Subcutaneous abdominal adipose tissue (tissue), 5 donors: ENCODE results near the gene WDR88.
"Not testable (repeated sequence)": the region's sequence is repeated elsewhere in the genome, so short reads cannot be mapped to it uniquely, and the experiment has no call there.

Experiments used
- H3K27ac ChIP-seq: one replicate; pipeline ENCODE4 v1.7.0; 2013; ENCODE audit warnings: low read depth, mild to moderate bottlenecking, inconsistent platforms, low read length, moderate library complexity
- H3K27me3 ChIP-seq, 5 donors: one replicate each; pipeline ENCODE4 v1.7.0; 2013; ENCODE audit warnings: low read length in 5 of 5, inconsistent platforms in 1 of 5; ENCODE audit not compliant: control insufficient read depth in 5 of 5, insufficient read depth in 4 of 5
- H3K36me3 ChIP-seq, 5 donors: one replicate each; pipeline ENCODE4 v1.7.0; 2013; ENCODE audit warnings: low read length in 5 of 5; ENCODE audit not compliant: control insufficient read depth in 5 of 5, insufficient read depth in 5 of 5
- H3K4me1 ChIP-seq, 5 donors: one replicate each; pipeline ENCODE4 v1.7.0; 2013; ENCODE audit warnings: low read length in 5 of 5, mild to moderate bottlenecking in 3 of 5, moderate library complexity in 1 of 5; ENCODE audit not compliant: control insufficient read depth in 5 of 5, insufficient read depth in 5 of 5
- H3K4me3 ChIP-seq, 5 donors: one replicate each; pipeline ENCODE4 v1.7.0; 2013; ENCODE audit warnings: low read length in 5 of 5, low read depth in 1 of 5
- H3K9ac ChIP-seq, 5 donors: one replicate each; pipeline ENCODE4 v1.7.0; 2013; ENCODE audit warnings: low read length in 5 of 5, mild to moderate bottlenecking in 4 of 5, moderate library complexity in 3 of 5
- H3K9me3 ChIP-seq, 5 donors: one replicate each; pipeline ENCODE4 v1.7.0; 2013; ENCODE audit warnings: low read length in 5 of 5; ENCODE audit not compliant: control insufficient read depth in 5 of 5
- donor health status: healthy.
- donor health status: healthy.
- donor health status: healthy.
- donor health status: healthy.
- donor health status: healthy.

WDR88 gene

DNA sequence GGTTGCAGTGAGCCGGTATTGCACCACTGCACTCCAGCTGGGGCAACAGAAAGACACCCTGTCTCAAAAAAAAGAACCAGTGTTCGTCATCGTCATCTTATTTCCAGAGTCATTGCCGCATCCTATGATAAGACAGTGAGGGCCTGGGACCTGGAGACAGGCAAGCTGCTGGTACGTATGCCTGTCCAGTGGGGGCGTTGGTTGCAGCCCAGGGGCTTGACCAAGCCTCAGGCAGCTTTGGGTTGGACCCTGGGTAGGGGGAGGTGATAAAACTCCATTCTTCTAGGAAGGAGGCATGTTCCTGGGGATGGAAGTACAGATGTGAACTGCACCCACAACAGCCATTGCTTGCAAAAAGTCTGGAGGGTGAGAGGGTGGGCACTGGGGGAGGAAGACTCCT lies 15.6 kb downstream of the WDR88 start:
- no peaks in the 10 kb centered on the region for H3K36me3 ChIP-seq
- H3K4me1 ChIP-seq, result peaks cover 0 to 6% (median 0%) of the 10 kb centered on the region in 5 donors
- H3K9ac ChIP-seq, result no peak overlapping the region
- no peak overlapping the region for H3K4me3 ChIP-seq
- H3K9me3 ChIP-seq, result no peaks in the 10 kb centered on the region
- H3K27me3 ChIP-seq, result no peaks in the 10 kb centered on the region
- H3K27ac ChIP-seq, result no peak overlapping the region

DNA sequence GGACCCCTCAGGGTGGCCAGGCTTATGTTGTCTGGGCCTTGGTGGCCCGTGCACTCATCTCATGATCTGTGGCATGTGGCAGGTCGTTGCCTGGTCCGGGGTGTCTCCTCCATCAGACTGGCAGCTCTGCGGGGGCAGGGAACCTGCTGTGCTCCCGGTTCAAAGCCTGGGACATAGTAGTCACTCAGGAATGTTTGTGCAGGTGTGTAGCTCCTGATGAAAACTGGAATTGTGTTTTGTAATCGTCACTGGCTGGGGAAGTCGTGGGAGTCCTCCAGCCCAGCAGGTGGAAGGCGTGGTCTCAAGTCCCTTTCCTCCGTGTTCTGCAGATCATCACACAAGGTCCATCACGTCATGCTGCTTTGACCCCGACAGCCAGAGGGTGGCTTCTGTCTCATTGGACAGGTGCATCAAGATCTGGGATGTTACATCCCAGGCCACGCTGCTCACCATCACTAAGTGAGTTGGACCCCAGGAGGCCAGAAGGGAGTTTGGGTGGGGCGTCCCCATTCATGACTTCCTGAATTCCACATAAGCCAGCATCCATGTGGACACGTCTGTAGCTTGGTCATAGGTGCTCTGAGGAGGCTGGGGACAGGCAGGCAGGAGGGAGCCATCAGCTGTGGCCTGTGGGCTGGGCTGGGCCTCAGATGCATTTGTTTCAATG lies 19.1 kb downstream of the WDR88 start:
- Histone ChIP-seq H3K4me1 (no peaks in the 10 kb centered on the region), H3K9ac (no peak overlapping the region), H3K27me3 (no peaks in the 10 kb centered on the region), H3K27ac (no peak overlapping the region), H3K4me3 (no peak overlapping the region), H3K9me3 (no peaks in the 10 kb centered on the region), H3K36me3 (no peaks in the 10 kb centered on the region)

GRCh38 chr19:33152176-33152575 lies 20.3 kb downstream of the WDR88 start:
- Histone ChIP-seq H3K27ac (no peak overlapping the region), H3K9me3 (no peaks in the 10 kb centered on the region), H3K9ac (no peak overlapping the region), H3K4me1 (peaks cover 0 to 3% (median 0%) of the 10 kb centered on the region in 5 donors), H3K27me3 (no peaks in the 10 kb centered on the region), H3K36me3 (no peaks in the 10 kb centered on the region), H3K4me3 (no peak overlapping the region)

DNA sequence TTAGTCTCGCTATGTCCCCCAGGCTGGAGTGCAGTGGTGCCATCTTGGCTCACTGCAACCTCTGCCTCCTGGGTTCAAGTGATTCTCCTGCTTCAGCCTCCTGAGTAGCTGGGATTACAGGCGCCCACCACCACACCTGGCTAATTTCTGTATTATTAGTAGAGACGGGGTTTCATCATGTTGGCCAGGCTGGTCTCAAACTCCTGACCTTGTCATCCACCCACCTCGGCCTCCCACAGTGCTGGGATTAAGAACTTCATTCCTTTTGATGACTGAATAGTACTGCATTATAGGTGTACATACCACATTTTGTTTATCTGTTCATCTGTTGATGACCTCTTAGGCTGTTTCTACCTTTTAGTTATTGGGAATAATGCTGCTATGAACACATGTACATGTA lies 20.7 kb downstream of the WDR88 start:
- not testable (repeated sequence) for H3K4me1 ChIP-seq, H3K36me3 ChIP-seq, H3K27me3 ChIP-seq, H3K4me3 ChIP-seq, H3K9me3 ChIP-seq, H3K27ac ChIP-seq, H3K9ac ChIP-seq

DNA sequence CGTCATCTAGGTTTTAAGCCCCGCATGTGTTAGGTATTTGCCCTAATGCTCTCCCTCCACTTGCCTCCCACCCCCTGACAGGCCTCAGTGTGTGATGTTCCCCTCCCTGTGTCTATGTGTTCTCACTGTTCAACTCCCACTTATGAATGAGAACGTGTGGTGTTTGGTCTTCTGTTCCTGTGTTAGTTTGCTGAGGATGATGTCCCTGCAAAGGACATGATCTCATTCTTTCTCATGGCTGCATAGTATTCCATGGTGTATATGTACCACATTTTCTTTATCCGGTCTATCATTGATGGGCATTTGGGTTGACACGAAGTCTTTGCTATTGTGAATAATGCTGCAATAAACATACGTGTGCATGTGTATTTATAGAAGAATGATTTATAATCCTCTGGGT lies 22.4 kb downstream of the WDR88 start:
- H3K27ac ChIP-seq, H3K27me3 ChIP-seq, H3K9ac ChIP-seq, H3K4me3 ChIP-seq, H3K36me3 ChIP-seq, H3K4me1 ChIP-seq, H3K9me3 ChIP-seq: not testable (repeated sequence)

DNA sequence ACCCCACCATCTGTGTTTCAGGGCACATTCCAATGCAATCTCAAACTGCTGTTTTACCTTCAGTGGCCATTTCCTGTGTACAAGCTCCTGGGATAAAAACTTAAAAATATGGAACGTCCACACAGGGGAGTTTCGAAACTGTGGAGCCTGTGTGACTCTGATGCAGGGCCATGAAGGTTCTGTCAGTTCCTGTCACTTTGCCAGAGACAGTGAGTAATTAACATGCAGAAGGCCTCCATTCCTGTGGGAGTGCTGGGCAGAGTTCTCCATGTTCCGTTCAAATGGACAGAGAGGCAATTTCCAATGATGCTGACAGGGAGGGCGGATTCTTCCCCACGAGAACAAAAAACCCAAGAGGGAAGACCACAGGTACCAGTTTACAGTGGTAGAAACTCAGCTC lies 24.4 kb downstream of the WDR88 start:
- Histone ChIP-seq H3K9me3 (no peaks in the 10 kb centered on the region), H3K36me3 (no peaks in the 10 kb centered on the region), H3K4me3 (no peak overlapping the region), H3K9ac (no peak overlapping the region), H3K27me3 (no peaks in the 10 kb centered on the region), H3K4me1 (peaks cover 0 to 3% (median 0%) of the 10 kb centered on the region in 5 donors), H3K27ac (no peak overlapping the region)

DNA sequence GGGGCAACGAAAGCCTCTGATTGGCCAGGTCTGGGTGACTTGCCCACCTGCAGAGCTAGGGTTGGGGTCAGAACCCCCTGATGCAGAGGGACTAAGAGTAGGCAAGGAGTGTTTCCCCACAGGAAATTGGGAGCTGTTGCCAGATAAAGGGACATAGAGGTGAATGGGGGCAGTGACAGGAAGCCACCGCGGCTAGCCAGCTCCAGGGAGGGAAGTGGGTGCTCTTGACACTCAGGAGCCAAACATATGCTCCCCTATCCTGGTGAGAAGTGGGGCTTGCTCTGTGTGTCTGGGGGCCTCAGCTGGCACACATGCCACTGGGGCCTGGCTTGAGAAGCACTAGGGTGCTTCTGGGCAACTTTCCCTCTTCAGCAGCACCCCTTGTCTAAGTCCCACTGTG lies 26.0 kb downstream of the WDR88 start:
- H3K27ac ChIP-seq, result no peak overlapping the region
- H3K9ac ChIP-seq, result no peak overlapping the region
- H3K9me3 ChIP-seq, result no peaks in the 10 kb centered on the region
- H3K36me3 ChIP-seq, result no peaks in the 10 kb centered on the region
- peaks cover 0 to 3% (median 0%) of the 10 kb centered on the region in 5 donors for H3K4me1 ChIP-seq
- H3K27me3 ChIP-seq, result no peaks in the 10 kb centered on the region
- no peak overlapping the region for H3K4me3 ChIP-seq

DNA sequence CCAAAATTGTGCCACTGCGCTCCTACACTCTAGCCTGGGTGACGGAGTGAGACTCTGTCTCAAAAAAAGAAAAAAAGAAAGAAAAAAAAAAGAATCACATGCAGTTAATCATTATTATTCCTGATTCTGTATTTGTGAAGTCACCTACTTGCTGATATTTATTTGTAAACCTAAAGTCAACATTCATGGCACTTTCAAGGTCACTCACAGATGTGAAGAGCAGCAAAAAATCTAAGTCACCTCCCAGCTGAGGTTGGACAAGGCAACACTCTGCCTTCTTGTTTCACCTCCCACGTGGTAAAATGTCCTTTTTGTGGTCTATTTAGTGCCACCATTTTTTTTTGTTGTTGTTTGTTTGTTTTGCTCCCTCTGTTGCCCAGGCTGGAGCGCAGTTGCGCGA lies 26.5 kb downstream of the WDR88 start:
- no peaks in the 10 kb centered on the region for H3K36me3 ChIP-seq
- no peak overlapping the region for H3K9ac ChIP-seq
- no peak overlapping the region for H3K27ac ChIP-seq
- H3K4me1 ChIP-seq, result peaks cover 0 to 3% (median 0%) of the 10 kb centered on the region in 5 donors
- H3K27me3 ChIP-seq, result no peaks in the 10 kb centered on the region
- H3K9me3 ChIP-seq, result no peaks in the 10 kb centered on the region
- H3K4me3 ChIP-seq, result no peak overlapping the region

DNA sequence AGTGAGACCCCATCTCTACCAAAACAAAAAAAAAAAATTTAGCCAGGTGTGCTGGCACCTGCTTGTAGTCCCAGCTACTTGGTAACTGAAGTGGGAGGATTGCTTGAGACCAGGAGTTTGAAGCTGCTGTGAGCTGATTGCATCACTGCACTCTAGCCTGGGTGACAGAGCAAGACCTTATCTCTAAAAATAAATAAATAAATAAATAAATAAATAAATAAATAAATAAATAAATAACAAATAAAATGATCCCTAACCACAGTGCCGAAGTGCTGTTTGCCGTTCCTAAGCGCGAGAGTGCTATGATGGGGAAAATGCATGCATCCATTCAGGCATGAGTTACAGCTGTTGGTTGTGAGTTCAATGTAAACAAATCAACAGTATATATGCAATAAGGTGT lies 27.2 kb downstream of the WDR88 start:
- peaks cover 0 to 3% (median 0%) of the 10 kb centered on the region in 5 donors for H3K4me1 ChIP-seq
- no peaks in the 10 kb centered on the region for H3K27me3 ChIP-seq
- H3K9me3 ChIP-seq, result no peaks in the 10 kb centered on the region
- H3K36me3 ChIP-seq, result no peaks in the 10 kb centered on the region
- no peak overlapping the region for H3K27ac ChIP-seq
- no peak overlapping the region for H3K4me3 ChIP-seq
- H3K9ac ChIP-seq, result no peak overlapping the region

GRCh38 chr19:33159893-33160292 lies 28.0 kb downstream of the WDR88 start:
- Histone ChIP-seq H3K36me3 (no peaks in the 10 kb centered on the region), H3K27ac (no peak overlapping the region), H3K4me1 (peaks cover 0 to 3% (median 0%) of the 10 kb centered on the region in 5 donors), H3K9ac (no peak overlapping the region), H3K4me3 (no peak overlapping the region), H3K9me3 (no peaks in the 10 kb centered on the region), H3K27me3 (no peaks in the 10 kb centered on the region)

- Histone ChIP-seq H3K36me3 (no peaks in the 10 kb centered on the region), H3K9ac (no peak overlapping the region), H3K4me1 (peaks cover 0 to 3% (median 0%) of the 10 kb centered on the region in 5 donors), H3K27ac (no peak overlapping the region), H3K4me3 (no peak overlapping the region), H3K9me3 (no peaks in the 10 kb centered on the region), H3K27me3 (no peaks in the 10 kb centered on the region)
Observed at GRCh38 chr19:33161201-33161600, 29.3 kb downstream of the WDR88 start.
